Measurements from ENCODE around the gene SNX6. TPM values are rescaled to one million over a fixed set of nuclear protein-coding genes. Genes with fewer than 3 reads are reported as not detected.
"Not testable (repeated sequence)": the region's sequence is repeated elsewhere in the genome, so short reads cannot be mapped to it uniquely, and the experiment has no call there.

SNX6 gene
- total RNA-seq, 1 donor from 2014 or later: 73.4 TPM

- Mint-ChIP-seq H3K36me3 (ENCODE audit: insufficient read depth) (peaks cover 3% of the 10 kb centered on the region), H3K27me3 (no peaks in the 10 kb centered on the region), H3K4me3 (ENCODE audit: low read depth) (peak overlapping the region; percentile 32), H3K9me3 (ENCODE audit: low read depth) (peaks cover 3% of the 10 kb centered on the region), H3K27ac (peak overlapping the region; percentile 93), H3K4me1 (ENCODE audit: low read depth) (peaks cover 12% of the 10 kb centered on the region)
- no peak for TF ChIP-seq CTCF (IDR thresholded peaks at IDR 0.05; ENCODE audit: unreplicated experiment)
- DNase-seq (ENCODE audit: low spot score, unreplicated experiment): no peak
These were observed 75.3 kb downstream of the SNX6 start for GRCh38 chr14:34554540-34555250.

DNA sequence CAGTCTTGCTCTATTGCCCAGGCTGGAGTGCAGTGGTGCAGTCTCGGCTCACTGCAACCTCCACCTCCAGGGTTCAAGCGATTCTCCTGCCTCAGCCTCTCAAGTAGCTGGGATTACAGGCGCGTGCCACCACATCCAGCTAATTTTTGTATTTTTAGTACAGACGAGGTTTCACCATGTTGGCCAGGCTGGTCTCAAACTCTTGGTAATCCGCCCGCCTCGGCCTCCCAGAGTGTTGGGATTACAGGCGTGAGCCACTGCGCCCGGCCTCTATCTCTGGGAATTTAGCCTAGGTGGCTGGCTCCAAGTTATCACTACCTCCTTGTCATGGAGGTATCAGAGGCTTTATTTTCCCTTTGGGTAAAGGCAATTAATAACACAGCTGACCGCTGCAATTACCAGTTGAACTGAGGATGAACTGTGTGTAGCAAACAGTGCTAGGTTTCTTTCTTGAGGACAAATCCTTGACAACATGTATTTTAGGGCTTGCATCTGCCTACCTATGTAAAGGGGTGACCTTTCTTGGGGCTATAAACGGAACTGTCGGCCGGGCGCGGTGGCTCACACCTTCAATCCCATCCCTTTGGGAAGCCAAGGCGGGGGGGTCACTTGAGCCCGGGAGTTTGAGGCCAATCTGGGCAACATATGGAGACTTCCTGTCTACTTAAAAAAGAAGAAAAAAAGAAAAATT is 80.5 kb downstream of the SNX6 start:
- peak overlapping the region; percentile 21 for H3K4me3 Mint-ChIP-seq (ENCODE audit: low read depth)
- not testable (repeated sequence) for H3K36me3 Mint-ChIP-seq (ENCODE audit: insufficient read depth); H3K4me1 Mint-ChIP-seq (ENCODE audit: low read depth); H3K27me3 Mint-ChIP-seq; DNase-seq (ENCODE audit: low spot score, unreplicated experiment); H3K9me3 Mint-ChIP-seq (ENCODE audit: low read depth); H3K27ac Mint-ChIP-seq

DNA sequence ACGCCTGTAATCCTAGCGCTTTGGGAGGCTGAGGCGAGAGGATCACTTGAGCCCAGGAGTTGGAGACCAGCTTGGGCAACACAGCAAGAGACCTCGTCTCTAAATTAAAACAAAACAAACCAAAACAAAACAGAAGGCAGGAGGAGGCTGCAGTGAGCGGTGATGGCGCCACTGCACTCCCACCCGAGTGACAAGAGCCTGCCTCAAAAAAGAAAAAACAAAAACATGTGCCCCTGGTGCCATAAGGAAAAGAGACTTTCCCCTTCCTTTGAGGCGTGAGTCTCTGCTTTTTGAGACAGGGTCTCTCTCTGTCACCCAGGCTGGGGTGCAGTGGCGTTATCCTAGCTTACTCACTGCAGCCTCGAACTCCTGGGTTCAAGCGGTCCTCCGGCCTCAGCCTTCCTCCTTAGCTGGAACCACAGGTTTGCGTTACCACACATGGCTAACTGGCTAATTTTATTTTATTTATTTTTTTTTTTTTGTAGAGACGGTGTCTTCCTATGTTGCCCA is 81.4 kb downstream of the SNX6 start:
- no peak overlapping the region for H3K4me3 Mint-ChIP-seq (ENCODE audit: low read depth)
- H3K4me1 Mint-ChIP-seq (ENCODE audit: low read depth): peaks cover 2% of the 10 kb centered on the region
- peaks cover 3% of the 10 kb centered on the region for H3K36me3 Mint-ChIP-seq (ENCODE audit: insufficient read depth)
- DNase-seq (ENCODE audit: low spot score, unreplicated experiment): no peak
- no peaks in the 10 kb centered on the region for H3K27me3 Mint-ChIP-seq
- H3K9me3 Mint-ChIP-seq (ENCODE audit: low read depth): peaks cover 3% of the 10 kb centered on the region
- no peak overlapping the region for H3K27ac Mint-ChIP-seq
- TF ChIP-seq CTCF (IDR thresholded peaks at IDR 0.05; ENCODE audit: unreplicated experiment): no peak

DNA sequence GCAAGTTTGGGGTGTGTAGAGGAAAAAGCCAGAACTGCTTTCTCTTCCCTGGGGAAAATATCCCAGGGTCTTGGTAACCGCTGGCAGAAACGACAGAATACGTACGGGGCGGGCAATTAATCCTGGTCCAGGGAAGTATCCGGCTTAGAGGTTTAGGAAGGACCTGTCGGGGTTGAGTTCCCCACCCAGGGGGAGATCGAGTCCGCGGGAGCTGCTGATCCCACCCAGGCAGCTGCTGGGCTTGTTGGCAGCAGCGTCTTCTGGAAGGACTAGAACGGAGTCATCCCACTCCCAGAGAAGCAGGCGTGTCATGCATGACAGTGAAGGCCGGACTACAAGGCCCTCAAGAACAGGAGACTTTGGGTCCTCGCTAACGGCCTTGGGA is 82.8 kb downstream of the SNX6 start:
- not testable (repeated sequence) for H3K4me1 Mint-ChIP-seq (ENCODE audit: low read depth); DNase-seq (ENCODE audit: low spot score, unreplicated experiment)

GRCh38 chr14:34546272-34547135 is 83.4 kb downstream of the SNX6 start:
- H3K9me3 Mint-ChIP-seq (ENCODE audit: low read depth); H3K36me3 Mint-ChIP-seq (ENCODE audit: insufficient read depth); H3K4me3 Mint-ChIP-seq (ENCODE audit: low read depth); H3K27ac Mint-ChIP-seq; H3K27me3 Mint-ChIP-seq; H3K4me1 Mint-ChIP-seq (ENCODE audit: low read depth); DNase-seq (ENCODE audit: low spot score, unreplicated experiment): not testable (repeated sequence)

More for the DNA sequence above, 82.8 kb downstream of the SNX6 start:
- H3K27me3 Mint-ChIP-seq; H3K4me3 Mint-ChIP-seq (ENCODE audit: low read depth); H3K27ac Mint-ChIP-seq; H3K9me3 Mint-ChIP-seq (ENCODE audit: low read depth); H3K36me3 Mint-ChIP-seq (ENCODE audit: insufficient read depth): not testable (repeated sequence)

DNA sequence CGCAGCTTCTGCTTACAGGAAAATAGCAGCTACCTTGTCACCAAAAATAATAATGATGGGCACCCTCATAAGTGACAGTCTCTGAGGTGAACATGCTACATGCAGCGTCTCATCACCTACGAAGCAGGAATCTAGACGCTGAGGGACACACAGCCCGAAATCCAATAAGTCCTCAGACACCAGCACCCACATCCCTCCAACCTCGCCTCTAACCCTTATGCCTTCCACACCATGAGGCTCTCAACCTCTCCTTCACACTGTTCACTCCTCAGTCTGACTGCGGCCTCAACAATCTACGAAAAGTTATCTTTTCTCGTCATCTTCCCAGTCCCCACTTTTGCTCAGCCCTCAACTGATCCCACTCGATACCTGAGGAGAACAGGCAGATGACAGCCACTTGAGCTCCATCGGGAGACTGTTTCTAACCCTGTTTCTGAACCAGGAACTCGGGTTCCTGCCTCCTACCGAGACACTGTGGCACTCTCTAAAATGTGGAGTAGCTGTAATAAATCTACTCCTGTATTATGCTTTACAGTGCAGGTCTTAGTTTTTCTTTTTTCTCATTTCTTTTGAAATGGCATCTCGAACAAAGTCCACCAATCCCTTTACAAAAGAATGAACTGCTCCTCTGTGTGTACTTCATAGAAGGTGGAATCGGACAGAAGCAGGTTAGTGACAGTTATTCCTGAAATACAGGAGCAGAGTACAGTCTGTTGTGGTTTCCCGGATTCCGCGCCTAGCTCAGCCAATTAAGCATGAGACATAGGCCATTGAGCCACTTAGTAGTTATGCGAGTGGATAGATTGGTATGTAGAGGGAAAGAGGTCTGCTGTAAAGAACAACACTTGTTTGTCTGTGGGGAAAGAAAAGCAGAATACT is 89.5 kb downstream of the SNX6 start:
- not testable (repeated sequence) for DNase-seq (ENCODE audit: low spot score, unreplicated experiment); H3K36me3 Mint-ChIP-seq (ENCODE audit: insufficient read depth); H3K27me3 Mint-ChIP-seq; H3K9me3 Mint-ChIP-seq (ENCODE audit: low read depth)
- Mint-ChIP-seq H3K4me1 (ENCODE audit: low read depth) (peaks cover 11% of the 10 kb centered on the region), H3K4me3 (ENCODE audit: low read depth) (peak overlapping the region; percentile 97), H3K27ac (peak overlapping the region; percentile 100)

Measured in progenitor cell of endocrine pancreas (in vitro differentiated cells).